ENCODE measurements around the gene ARHGAP10.

ARHGAP10 gene

GRCh38 chr4:148067301-148067916, 335.5 kb downstream of the ARHGAP10 start:
- DNase-seq (ENCODE audit: low read depth): no peak
- no peak overlapping the region for H3K4me3 ChIP-seq (ENCODE audit: low read depth, low read length)

GRCh38 chr4:148068065-148068911, 336.4 kb downstream of the ARHGAP10 start:
- H3K4me3 ChIP-seq (ENCODE audit: low read depth, low read length): no peak overlapping the region
- no peak for TF ChIP-seq CTCF (IDR thresholded peaks at IDR 0.05; ENCODE audit: insufficient read depth, low read depth, low read length, missing control alignments)
- no peak for DNase-seq (ENCODE audit: low read depth)

More at GRCh38 chr4:148067301-148067916, 335.5 kb downstream of the ARHGAP10 start:
- TF ChIP-seq CTCF (IDR thresholded peaks at IDR 0.05; ENCODE audit: insufficient read depth, low read depth, low read length, missing control alignments): no peak

- no peak overlapping the region for H3K4me3 ChIP-seq (ENCODE audit: low read depth, low read length)
- TF ChIP-seq CTCF (IDR thresholded peaks at IDR 0.05; ENCODE audit: insufficient read depth, low read depth, low read length, missing control alignments): no peak
- DNase-seq (ENCODE audit: low read depth): no peak
Observed at GRCh38 chr4:148069086-148069894, 337.4 kb downstream of the ARHGAP10 start.

- no peak for DNase-seq (ENCODE audit: low read depth)
- no peak for TF ChIP-seq CTCF (IDR thresholded peaks at IDR 0.05; ENCODE audit: insufficient read depth, low read depth, low read length, missing control alignments)
- H3K4me3 ChIP-seq (ENCODE audit: low read depth, low read length): no peak overlapping the region
Observed at GRCh38 chr4:148069895-148070178, 337.9 kb downstream of the ARHGAP10 start.

- no peak for TF ChIP-seq CTCF (IDR thresholded peaks at IDR 0.05; ENCODE audit: insufficient read depth, low read depth, low read length, missing control alignments)
- no peak overlapping the region for H3K4me3 ChIP-seq (ENCODE audit: low read depth, low read length)
- DNase-seq (ENCODE audit: low read depth): no peak
Observed at GRCh38 chr4:148071009-148071408, 339.1 kb downstream of the ARHGAP10 start.

- TF ChIP-seq CTCF (IDR thresholded peaks at IDR 0.05; ENCODE audit: insufficient read depth, low read depth, low read length, missing control alignments): no peak
- no peak for DNase-seq (ENCODE audit: low read depth)
- no peak overlapping the region for H3K4me3 ChIP-seq (ENCODE audit: low read depth, low read length)
Observed at GRCh38 chr4:148072789-148073188, 340.9 kb downstream of the ARHGAP10 start.

Measured in GM12865 (cell line).